HG03558 (cell line): ENCODE measurements around the gene KCTD21.
"Not testable (repeated sequence)": the region's sequence is repeated elsewhere in the genome, so short reads cannot be mapped to it uniquely, and the experiment has no call there.

ENCODE experiments used
- ATAC-seq: cut with Tn5 transposase; IDR thresholded peaks from one replicate; pipeline ENCODE4 v1.9.1; 2021; ENCODE audit warnings: moderate number of reproducible peaks; ENCODE audit not compliant: unreplicated experiment; ENCODE audit errors: extremely low read depth

KCTD21 gene, protein sequence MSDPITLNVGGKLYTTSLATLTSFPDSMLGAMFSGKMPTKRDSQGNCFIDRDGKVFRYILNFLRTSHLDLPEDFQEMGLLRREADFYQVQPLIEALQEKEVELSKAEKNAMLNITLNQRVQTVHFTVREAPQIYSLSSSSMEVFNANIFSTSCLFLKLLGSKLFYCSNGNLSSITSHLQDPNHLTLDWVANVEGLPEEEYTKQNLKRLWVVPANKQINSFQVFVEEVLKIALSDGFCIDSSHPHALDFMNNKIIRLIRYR

DNA sequence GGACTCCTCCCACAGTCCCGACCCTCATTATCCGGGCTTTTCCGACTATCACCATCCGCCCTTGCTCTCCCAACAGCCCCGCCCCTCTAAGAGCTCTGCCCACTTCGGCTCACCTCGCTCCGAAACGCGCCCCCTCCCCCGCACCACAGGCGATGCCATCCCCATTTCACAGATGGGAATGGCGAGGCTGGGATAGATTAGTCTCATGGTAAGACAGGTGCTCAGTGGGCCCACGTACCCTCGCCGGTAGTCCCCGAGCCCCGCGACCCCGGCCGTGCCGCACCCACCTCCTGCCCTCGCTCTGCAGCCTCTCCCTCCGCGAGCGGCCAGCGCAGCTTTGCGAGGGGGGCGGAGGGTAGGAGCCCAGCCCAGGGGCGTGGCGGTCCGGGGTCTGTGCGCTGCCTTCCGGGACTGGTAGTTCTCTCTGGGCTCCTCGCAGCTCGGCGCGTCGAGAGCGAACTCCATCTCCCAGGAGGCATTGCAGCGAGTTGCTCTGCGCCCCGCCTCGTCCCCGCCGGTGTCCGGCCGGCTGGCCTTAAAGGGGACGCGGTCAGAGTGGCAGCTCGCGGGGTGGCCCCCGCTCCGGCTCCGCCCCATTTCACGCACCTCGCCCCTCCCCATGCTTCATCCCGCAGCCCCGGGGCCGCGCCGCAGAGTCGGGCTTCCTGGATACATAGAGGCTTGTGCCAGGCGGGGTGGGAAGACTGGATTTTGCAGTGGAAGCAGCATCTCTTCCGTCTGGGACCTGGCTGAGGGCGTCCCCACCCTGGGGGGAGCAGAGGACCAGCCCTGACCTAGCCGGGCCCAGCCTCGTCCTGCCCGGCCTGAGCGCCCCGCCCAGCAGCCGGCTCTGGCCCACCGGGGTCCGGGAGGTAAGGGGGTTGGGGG, at the start of gene KCTD21, which contains the start of gene USP35:
Gene KCTD21, minus strand, starts transcription at position 341 of the 888 bp plus-strand sequence. CDS start 14,072 bp downstream, outside the sequence.
Gene USP35, plus strand, starts transcription at position 634 of the 888 bp plus-strand sequence. CDS start 7,327 bp downstream, outside the sequence.
- ATAC-seq: peak; percentile 88

DNA sequence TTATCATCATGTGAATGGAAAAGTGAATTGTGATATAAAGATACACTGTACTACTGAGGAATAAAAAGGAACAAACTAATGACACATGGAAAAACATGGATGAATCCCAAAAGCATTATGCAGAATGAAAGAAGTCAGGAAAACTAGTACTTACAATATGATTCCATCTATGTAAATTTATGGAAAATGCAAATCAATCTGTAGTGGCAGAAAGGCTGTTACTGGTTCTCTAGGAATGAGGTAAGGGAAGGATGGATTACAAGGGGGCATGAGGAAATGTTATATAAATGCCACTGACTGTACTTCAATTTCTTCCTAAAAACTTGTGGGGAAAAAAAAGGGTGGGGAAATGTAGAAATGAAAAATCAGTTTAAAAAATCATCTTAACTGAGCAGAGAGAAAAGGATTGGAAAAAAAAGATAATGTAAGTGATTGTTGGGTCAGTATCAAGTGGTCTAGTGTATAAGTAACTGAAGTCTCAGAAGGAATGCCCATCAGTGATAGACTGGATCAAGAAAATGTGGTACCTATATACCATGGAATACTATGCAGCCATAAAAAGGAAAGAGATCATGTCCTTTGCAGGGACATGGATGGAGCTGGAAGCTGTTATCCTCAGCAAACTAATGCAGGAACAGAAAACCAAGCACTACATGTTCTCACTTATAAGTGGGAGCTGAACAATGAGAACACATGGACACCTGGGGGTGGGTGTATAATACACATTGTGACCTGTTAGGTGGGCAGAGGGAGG, 49.0 kb upstream of the KCTD21 start:
- ATAC-seq: no peak

DNA sequence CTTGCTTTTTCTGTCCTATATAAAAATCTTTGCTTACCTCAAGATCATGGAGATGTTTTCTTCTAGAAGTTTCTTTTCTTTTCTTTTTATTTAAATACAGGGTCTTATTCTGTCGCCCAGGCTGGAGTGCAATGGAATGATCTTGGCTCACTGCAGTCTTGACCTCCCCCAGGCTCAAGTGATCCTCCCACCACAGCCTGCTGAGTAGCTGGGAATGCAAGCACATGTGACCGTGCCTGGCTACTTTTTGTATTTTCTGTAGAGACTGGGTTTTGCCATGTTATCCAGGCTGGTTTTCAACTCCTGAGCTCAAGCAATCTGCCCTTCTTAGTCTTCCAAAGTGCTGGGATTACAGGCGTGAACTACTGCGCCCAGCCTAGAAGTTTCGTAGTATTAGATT, 45.6 kb upstream of the KCTD21 start:
- no peak for ATAC-seq

DNA sequence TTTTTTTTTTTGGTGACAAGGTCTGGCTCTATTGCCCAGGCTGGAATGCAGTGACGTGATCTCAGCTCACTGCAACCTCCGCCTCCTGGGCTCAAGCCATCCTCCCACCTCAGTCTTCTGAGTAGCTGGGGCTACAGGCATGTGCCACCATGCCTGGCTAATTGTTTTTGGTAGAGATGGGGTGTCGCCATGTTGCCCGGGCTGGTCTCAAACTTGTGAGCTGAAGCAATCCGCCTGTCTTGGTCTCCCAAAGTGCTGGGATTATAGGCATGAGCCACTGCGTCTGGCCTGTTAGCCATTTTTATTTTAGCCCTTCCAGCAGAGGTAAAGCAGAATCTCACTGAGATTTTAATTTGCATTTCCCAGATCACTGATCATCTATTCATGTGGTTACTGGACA, 44.6 kb upstream of the KCTD21 start:
- ATAC-seq: not testable (repeated sequence)

DNA sequence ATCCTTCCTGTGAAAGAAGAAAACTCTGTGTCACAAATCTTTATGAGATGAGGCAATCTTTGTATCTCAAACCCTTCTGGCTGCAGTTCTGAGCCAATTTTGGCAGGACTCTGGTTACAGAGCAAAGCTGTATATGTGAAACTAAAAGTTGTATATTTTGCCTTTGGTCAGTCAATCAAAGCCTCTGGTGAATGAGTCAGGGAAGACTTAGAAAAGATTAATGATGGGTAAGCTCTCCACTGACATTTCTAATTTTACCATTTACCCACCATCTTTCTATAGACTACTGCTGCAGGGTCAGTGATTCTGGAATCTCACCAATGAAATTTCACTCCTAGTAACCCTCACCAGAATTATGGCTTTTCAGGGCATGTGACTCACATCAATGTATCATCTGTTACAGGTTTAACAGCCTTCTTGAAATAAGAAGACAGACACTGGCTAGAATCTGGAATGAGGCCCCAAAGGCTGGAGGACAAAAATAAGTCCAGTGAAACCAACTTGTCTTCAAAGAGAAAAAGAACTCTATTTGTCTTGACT, 43.6 kb upstream of the KCTD21 start:
- no peak for ATAC-seq

DNA sequence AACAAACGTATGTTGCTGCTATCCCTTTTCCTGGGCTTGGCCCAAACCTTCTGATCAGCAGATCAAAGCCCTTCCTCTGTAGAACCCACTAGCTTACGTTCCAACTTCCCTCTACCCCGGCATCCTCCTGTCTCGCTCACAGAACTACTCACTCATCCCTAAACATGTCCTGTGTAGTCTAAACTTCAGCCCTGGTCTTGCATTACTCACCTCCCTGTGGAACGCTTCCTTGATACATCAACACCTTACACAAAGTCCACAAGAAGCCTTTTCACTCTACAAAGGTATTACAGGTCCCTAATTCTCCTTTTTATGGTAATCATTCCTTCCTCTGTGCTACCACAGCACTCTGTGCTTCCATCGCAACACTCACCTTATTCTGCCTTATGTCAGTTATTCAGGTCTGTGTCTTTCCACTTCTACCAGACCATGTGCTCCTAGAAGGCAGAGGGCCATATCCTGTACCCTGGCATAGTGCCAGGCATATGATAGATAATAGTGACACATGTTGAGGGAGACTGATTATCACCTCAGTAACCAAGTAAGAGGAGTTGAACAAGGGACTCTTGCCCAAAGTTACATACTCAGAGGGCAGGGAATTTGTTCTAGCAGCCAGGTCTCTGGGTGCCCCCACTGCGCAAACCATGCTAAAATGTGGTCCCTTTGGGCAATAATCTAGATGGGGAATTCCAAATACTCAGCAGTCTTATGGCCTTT, 41.9 kb upstream of the KCTD21 start:
- no peak for ATAC-seq

DNA sequence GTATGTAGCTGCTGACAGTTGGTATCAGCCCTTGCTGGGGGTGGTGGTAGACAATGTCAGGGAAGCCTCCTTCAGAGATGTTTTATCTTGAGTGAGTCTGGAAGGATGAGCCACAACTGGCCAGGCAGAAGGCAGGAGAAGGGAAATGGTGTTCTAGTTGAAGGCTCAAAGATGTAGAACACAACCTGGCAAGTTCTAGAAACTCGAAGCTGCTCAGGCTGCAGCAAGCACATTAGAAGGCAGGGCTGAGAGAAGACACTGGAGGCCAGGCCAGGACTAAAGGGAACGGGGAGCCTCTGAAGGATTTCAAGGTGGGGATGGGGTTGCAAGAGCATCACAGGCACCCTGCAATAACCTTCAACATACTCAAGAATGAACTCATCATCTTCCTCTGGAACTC, 40.7 kb upstream of the KCTD21 start:
- no peak for ATAC-seq

DNA sequence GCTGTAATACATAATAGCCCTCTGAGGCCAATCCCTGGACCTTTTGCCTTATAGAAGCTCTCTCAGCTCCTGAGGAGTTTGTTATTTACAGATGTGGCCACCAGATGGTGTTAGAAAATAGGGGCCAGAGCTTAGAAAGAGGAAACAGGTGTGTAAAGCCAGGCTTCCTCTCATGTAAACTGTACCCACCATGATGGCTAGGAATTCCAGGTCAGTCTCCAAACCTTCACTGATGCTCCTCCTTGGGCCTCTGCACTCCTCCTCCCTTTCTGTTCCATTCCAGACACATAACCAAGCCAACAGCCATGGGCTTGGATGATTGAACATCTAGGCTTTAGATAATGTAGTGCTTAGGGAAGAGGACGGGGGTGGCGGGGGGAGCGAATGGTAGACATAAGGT, 40.0 kb upstream of the KCTD21 start:
- peak; percentile 37 for ATAC-seq

DNA sequence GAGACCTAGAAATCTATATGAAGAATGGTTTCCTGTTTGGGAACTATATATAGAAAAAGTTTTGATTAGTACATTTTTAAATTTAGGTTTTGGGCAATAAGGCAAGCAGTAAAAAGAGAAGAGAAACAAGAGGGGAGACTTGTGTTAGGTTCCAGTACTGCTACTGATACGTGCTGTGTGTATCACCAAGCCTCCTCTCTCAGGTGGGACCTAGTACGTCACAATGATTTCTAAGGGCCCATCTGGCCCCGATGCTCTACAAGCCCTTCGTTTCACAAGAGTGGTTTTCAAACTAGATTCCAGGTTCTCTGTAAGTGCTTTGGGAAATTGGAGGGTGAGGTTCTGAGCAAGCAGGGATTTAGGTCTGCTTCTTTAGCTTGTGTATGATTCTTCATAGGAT, 39.5 kb upstream of the KCTD21 start:
- no peak for ATAC-seq

DNA sequence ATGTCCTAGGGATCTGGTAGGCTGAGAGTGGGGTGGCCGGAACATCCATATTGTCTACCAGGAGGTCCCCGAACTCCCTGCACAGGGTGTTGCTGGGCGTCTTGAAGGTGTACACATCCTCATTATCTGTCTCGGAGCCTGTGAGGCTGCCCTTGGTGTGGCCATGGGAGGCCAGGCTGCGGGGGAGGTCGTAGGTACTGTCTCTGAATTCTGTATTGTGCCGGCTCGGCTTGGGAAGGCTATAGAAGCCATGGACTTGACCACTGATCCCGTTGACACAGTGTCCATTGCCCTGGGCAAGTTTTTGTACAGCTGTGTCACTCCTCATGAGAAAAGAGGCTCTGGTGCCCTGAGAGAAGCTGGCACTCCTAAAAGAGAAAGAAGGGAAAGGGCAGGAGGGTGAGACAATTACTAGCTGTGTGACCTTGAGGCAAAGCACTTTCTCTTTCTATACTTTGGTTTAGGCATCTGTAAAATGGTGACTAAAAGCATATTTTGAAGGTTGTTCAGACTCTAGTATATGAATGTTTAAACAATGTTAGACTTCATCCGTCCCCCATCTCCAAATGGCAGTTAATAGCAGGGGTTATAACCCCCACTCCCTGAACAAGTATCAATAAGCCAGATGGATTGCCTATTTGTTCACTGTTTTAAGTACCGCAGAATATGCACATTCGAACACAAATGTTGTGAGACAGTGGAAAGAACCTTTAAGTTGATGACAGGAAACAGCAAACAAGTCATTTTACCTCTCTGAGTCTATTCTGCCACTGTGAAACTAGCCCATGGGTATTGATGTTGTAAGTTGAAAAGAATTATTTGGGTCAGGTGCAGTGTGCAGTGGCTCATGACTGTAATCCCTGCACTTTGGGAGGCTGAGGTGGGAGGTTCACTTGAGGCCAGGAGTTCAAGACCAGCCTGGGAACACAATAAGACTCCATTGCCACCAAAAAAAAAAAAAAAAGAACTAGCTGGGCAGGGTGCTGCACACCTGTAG, 38.6 kb upstream of the KCTD21 start:
- no peak for ATAC-seq

DNA sequence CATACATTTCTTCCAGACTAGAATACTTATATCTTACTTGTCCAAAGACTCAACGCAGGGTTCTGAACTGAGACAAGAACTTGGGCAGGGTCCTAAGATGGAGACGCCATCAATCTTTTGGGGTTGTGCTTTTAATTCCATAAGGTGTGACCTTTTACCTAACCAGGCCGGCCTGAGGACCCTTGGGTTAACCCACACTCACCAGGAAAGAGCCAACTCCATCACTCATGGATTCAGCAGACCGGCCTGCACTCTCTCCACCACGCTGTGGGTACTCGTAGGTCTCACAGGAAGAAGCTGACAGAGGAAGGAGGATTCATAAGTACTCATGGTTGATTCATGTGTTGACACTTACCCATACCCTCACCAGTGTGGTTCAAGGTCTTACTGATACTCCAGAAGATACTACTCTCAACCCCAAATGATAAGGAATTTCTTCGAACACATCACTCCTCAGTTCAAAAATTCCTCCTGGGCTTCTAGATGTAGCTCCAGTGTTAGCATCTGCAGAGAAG, 36.5 kb upstream of the KCTD21 start:
- no peak for ATAC-seq

DNA sequence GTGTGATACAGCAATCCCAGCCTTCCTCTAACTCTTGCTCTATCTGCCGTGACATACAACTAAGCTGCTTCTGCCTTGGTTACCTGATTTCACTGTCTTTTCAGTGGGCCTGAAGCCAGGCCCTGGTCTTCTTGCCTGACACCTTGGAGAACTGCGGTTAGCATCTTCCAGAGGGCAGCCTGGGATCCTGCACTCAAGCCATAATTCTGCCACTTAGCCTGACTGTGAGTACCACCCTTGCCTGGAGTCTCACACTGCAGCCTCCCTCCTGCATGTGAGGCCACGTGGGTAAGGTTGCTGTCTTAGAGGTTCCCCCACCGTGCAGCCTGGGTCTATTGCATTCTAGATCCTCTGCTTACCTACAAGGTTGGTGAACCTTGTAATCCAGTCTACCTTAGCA, 36.1 kb upstream of the KCTD21 start:
- ATAC-seq: no peak

DNA sequence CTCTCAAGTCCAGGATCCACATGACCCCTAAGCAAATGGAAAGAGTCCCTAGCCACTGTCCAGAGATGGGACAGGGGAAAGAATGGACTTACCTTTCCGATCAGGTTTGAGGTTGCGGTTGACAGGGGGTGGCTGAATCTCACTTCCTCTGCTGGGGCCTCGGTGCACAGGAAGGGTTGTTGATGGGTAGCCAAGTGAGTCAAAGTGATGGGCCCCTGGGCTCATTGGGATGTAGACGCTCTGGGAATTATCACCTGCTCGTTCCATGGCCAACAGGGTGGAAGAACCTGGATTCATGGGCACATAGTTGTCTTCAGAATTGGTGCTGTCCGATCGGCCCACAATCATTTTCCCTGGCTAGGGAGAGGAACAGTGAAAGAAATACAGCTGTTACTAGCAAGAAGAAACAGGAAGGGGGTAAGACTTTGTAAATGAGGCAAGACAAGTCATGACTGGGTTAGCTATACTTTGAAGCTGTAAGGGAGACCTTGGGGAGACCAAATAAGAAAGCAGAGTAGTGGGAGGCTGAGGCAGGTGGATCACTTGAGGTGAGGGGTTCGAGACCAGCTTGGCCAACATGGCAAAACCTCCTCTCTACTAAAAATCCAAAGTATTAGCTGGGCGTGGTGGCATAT, 35.0 kb upstream of the KCTD21 start:
- no peak for ATAC-seq

DNA sequence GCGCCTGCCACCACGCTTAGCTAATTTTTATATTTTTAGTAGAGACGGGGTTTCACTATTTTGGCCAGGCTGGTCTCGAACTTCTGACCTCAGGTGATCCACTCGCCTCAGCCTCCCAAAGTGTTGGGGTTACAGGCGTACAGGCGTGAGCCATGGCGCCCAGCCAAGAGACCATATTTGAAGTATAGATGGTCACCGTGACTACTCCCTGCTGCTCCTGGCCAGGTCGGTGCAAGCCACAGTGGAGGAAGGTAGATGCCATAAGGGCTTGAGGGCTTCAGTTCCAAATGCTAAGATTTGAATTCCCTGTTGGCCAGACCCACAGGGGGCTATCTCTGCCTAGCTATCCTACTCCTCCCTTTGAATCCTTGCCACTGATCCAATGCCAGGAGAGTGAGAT, 34.3 kb upstream of the KCTD21 start:
- not testable (repeated sequence) for ATAC-seq

DNA sequence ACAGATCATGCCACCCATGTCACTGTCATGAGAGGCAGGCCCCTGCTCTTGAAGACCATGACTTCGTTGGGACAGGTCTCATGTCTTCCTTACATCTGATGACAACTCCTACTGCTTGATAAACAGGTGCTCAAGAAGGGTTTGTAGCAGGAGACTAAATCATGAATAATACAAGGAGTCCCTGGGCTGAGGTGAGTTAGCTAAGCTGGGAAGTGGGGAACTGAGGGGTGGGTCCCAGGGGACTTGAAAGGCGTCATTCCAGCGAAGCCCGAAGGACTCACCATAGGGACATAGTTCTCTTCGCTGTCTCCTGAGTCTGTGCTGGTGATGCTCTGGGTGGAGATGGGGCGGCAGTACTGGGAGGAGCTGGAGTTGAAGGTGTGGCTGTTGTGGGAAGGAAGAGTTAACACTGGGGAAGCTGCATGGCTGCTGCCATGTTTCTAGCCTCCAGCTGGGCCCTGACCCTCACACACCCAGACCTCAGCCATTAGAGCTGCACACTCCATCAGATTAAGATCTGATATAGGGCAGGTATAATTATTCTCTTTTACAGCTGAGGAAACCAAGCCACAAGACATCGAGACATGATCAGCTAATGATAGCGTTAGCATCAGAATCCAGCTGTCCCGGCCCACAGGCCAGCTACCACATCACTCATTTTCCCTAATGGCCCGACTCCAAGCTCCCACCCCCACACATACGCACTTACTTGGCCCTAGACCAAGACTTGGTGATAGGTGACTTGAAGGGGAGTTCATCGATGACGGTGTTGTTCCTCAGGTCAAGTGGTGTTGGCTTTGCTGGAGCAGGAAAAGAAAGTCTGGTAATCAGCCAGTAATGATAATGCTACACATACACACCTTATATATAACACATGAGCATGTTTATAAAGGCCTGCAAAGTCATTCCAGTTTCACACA, 33.2 kb upstream of the KCTD21 start:
- no peak for ATAC-seq

DNA sequence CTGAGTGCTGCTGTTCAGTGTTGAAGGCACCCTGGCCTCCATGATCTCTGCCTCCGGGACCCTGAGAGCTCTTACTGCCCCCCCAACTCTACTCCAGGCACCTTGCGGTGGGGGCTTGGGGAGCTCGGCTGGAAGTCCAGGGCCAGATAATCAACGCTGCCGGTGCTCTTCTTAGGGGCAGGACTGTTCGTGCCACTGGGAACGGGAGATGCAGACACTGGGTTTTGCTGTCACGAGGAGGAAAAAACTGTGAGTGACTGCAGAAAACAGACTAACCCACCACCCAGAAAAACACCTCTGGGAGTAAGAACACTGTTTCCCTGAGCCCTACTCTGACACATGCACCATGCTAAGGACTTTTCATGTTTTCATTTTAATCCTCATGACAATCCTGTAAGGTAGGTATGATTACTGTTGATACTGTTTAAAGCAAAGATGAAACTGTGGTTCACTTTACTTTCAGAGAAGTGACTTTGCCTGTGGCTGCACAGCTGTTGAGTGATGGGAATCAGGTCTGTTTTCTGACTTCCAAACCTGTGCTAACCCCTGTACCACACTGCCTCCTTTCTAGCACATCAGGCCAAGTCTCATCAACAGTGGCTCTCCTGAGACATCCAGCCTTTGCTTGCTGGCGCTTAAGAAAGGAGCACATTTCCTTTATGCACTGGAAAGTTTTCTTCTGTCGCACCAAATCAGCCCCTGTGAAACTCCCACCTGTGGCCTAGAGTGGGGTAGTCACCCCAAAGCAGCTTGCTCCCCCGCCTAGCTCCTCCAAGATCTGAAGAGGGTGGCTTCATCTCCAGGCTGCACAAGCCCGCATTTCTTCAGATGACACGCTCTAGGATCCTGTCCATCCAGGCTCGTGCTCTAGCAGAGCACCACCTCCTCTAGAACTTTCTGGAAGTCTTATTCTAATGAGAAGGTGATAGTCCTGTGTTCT, 32.1 kb upstream of the KCTD21 start:
- no peak for ATAC-seq
